HepG2 (cell line): Measurements from ENCODE around the gene KRTDAP. TPM values are rescaled to one million over a fixed set of nuclear protein-coding genes. Genes with fewer than 3 reads are reported as not detected.
A peak's percentile ranks its signal among the peaks of the same experiment; 100 is the strongest.

Source experiments
- ATAC-seq: fragments of 200-7000 bp; cut with Tn5 transposase; 3 replicates; pipeline ENCODE4 v1.9.1; 2020; ENCODE audit warnings: mild to moderate bottlenecking, moderate library complexity
- BruUV-seq: library from RNA; stranded (reverse); fragments of 400-500 nt; replicated peaks from 2 replicates; lab custom pipeline; 2021; lab: Mats Ljungman, UMichigan
- CTCF ChIA-PET: fragments of 300-600 bp; formaldehyde crosslinking; extraction: SDS; loops from one replicate; lab custom pipeline; 2021; ENCODE audit warnings: low total read pairs, inconsistent platforms, low intra/inter-chr PET ratio; lab: Yijun Ruan, JAX
- POLR2A ChIA-PET: fragments of 350-600 bp; sonication (Branson Sonifier 250); formaldehyde crosslinking; loops from one replicate; lab custom pipeline; 2020; ENCODE audit warnings: antibody characterized with exemption, inconsistent platforms; lab: Yijun Ruan, JAX
- DNase-seq: peaks from one replicate; pipeline ENCODE4 v3.0.0-alpha.2; 2015; ENCODE audit warnings: low spot score
- FAIRE-seq: peaks from 3 replicates; lab custom pipeline; 2011; peaks lifted over from hg19 to GRCh38; lab: Jason Lieb, UNC
- H2AFZ ChIP-seq: one replicate; pipeline ENCODE4 v1.6.1; 2011; ENCODE audit warnings: low read length, inconsistent platforms
- H3K27ac ChIP-seq: fragments of 300-600 bp; 3 replicates; pipeline ENCODE4 v1.8.0; 2011; ENCODE audit warnings: mixed run types, mild to moderate bottlenecking, mixed read lengths, low read length, inconsistent platforms; ENCODE audit not compliant: insufficient read depth; ENCODE audit errors: extremely low read length
- H3K27me3 ChIP-seq, 2 experiments: fragments of 200-600 bp in 1 of 2; 2 replicates in 1 of 2; 3 replicates in 1 of 2; pipeline versions ENCODE4 v1.6.0 to v1.8.0; 2011; ENCODE audit warnings: low read length in 2 of 2, mild to moderate bottlenecking in 2 of 2, moderate library complexity in 2 of 2, inconsistent platforms in 1 of 2; ENCODE audit not compliant: insufficient read depth in 2 of 2, control insufficient read depth in 1 of 2
- H3K36me3 ChIP-seq, 2 experiments: fragments of 200-600 bp in 1 of 2; replicated peaks in 1 of 2; 2 replicates in 1 of 2; 3 replicates in 1 of 2; pipeline versions ENCODE4 v1.5.1 to v1.8.0; 2011; ENCODE audit warnings: low read length in 2 of 2, inconsistent platforms in 1 of 2; ENCODE audit not compliant: insufficient read depth in 2 of 2, control insufficient read depth in 1 of 2
- H3K4me1 ChIP-seq: 2 replicates; pipeline ENCODE4 v1.5.1; 2012; ENCODE audit warnings: low read length, inconsistent platforms; ENCODE audit not compliant: insufficient read depth
- H3K4me2 ChIP-seq: 2 replicates; pipeline ENCODE4 v1.6.0; 2011; ENCODE audit warnings: low read depth, low read length, inconsistent platforms
- H3K4me3 ChIP-seq, 3 experiments: fragments of 200-600 bp in 1 of 3; sonication (generic), shearing (Covaris generic) in 1 of 3; replicated peaks in 1 of 3; 2 replicates each; pipeline ENCODE4 v1.5.1; 2011 to 2016; ENCODE audit warnings: low read length in 3 of 3, inconsistent platforms in 2 of 3, low read depth in 2 of 3, mild to moderate bottlenecking in 2 of 3, control low read depth in 1 of 3, mixed read lengths in 1 of 3; ENCODE audit not compliant: insufficient read depth in 1 of 3
- H3K79me2 ChIP-seq: one replicate; pipeline ENCODE4 v1.6.1; 2011; ENCODE audit warnings: low read length, inconsistent platforms; ENCODE audit not compliant: insufficient read depth
- H3K9ac ChIP-seq: 2 replicates; pipeline ENCODE4 v1.6.0; 2011; ENCODE audit warnings: mild to moderate bottlenecking, low read depth, low read length, inconsistent platforms; ENCODE audit not compliant: insufficient read depth
- H3K9me3 ChIP-seq: 2 replicates; pipeline ENCODE4 v1.5.1; 2012; ENCODE audit warnings: mild to moderate bottlenecking, low read length
- H4K20me1 ChIP-seq: 2 replicates; pipeline ENCODE4 v1.6.0; 2011; ENCODE audit warnings: inconsistent platforms, mild to moderate bottlenecking, low read length, moderate library complexity; ENCODE audit not compliant: insufficient read depth
- MXD4 ChIP-seq: IDR thresholded peaks from 2 replicates; pipeline ENCODE4 v1.6.1; 2016; ENCODE audit warnings: mild to moderate bottlenecking, missing biosample characterization, missing genetic modification reagents
- PHF8 ChIP-seq: sonication (generic); formaldehyde crosslinking; IDR thresholded peaks from 2 replicates; pipeline ENCODE4 v1.5.0; 2020; ENCODE audit warnings: missing genetic modification reagents
- TARDBP ChIP-seq: sonication (generic); formaldehyde crosslinking; IDR thresholded peaks from 2 replicates; pipeline ENCODE4 v1.8.0; 2022; ENCODE audit warnings: mild to moderate bottlenecking, missing genetic modification reagents
- TMF1 ChIP-seq: sonication (generic); formaldehyde crosslinking; IDR thresholded peaks from 2 replicates; pipeline ENCODE4 v1.8.1; 2022; ENCODE audit warnings: low read depth, missing genetic modification reagents
- ZNF121 ChIP-seq: sonication (generic); formaldehyde crosslinking; IDR thresholded peaks from 2 replicates; pipeline ENCODE4 v1.5.0; 2020; ENCODE audit warnings: mild to moderate bottlenecking, missing genetic modification reagents
- ZNF766 ChIP-seq: sonication (generic); formaldehyde crosslinking; IDR thresholded peaks from 2 replicates; pipeline ENCODE4 v1.5.0; 2020; ENCODE audit warnings: missing genetic modification reagents, borderline replicate concordance
- ZNF883 ChIP-seq: sonication (generic); formaldehyde crosslinking; IDR thresholded peaks from 2 replicates; pipeline ENCODE4 v1.5.1; 2020; ENCODE audit warnings: mild to moderate bottlenecking, missing genetic modification reagents; ENCODE audit errors: not compliant biosample characterization
- WGBS: methylation state at CpG from one replicate; pipeline ENCODE4 v1.1.6; 2017; ENCODE audit warnings: low lambda C conversion rate; 5-methylcytosine and 5-hydroxymethylcytosine counted together
- in situ Hi-C: cut with HindIII; loops from 2 replicates; pipeline ENCODE4 v1.10.0; 2017; ENCODE audit warnings: low pct_unique_long_range_greater_than_20kb; ENCODE audit not compliant: extremely low pct_ligation_motif_present
- intact Hi-C: fragments of 100-400 bp; cut with micrococcal nuclease; formaldehyde crosslinking; loops from one replicate; pipeline ENCODE4 v1.10.0; 2022; ENCODE audit not compliant: unreplicated experiment
- polyA plus RNA-seq, 8 experiments: library from polyadenylated mRNA; depleted of rRNA in 3 of 8; stranded (reverse) in 7 of 8; unstranded in 1 of 8; fragments of >200 nt; fragmentation: Illumina TruSeq in 4 of 8; extraction: Trizol in 4 of 8; gene quantifications; 2 replicates each; pipeline versions ENCODE4 v1.2.1 to v1.2.3, GENCODE V29; 2011 to 2016; ENCODE audit warnings: low read depth in 4 of 8, missing spikeins in 1 of 8, mixed read lengths in 1 of 8; ENCODE audit not compliant: insufficient read depth in 1 of 8
- total RNA-seq, 5 experiments: library from RNA; depleted of rRNA; stranded (reverse); fragments of >200 nt; fragmentation: Illumina TruSeq; extraction: Trizol; gene quantifications; 2 replicates each; pipeline ENCODE4 v1.2.3, GENCODE V29; 2016; ENCODE audit warnings: low read depth in 1 of 5
- TF ChIP-seq, protein P1 (sequence below): sonication (generic); formaldehyde crosslinking; IDR thresholded peaks from 2 replicates; pipeline ENCODE4 v1.5.0; 2020; ENCODE audit warnings: missing genetic modification reagents
- TF ChIP-seq, protein P2 (sequence below): sonication (generic); formaldehyde crosslinking; IDR thresholded peaks from 2 replicates; pipeline ENCODE4 v1.4.0; 2020; ENCODE audit warnings: missing genetic modification reagents

Gene KRTDAP
- total and polyA plus RNA-seq, 2 of the 13 experiments (the other 11 are each of a cell fraction or from before 2014, with no cell fraction given) = 0.86 to 1.5 TPM

DNA sequence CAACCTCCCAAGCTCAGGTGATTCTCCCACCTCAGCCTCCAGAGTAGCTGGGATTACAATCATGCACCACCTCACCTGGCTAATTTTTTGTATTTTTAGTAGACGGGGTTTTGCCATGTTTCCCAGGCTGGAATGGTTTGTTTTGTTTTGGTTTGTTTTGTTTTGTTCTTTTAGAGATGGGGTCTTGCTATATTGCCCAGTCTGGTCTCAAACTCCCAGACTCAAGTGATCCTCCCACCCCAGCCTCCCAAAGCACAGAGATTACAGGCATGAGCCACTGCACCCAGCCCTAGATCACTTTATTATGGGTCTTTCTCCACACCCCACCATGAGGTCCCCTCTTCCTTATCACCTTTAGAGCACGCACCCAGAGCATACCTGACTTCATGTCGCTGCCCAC is 8.0 kb upstream of the KRTDAP start:
- no peak overlapping the region for H2AFZ ChIP-seq
- in situ Hi-C loops (no loop called here), intact Hi-C loops (loop anchor here (10.0 kb wide), 1 partner anchor 253 kb away; the partner anchor contains the start of gene LSR)
- H3K27me3 ChIP-seq = no peaks in the 10 kb centered on the region
- no peak for FAIRE-seq
- BruUV-seq = no TSS peak
- no peak for DNase-seq
- peaks cover 0 to 10% of the 10 kb centered on the region in 2 experiments; a peak in 2 of 5 replicates for H3K36me3 ChIP-seq
- H3K9ac ChIP-seq = no peak overlapping the region
- ChIA-PET CTCF (no interaction called here), POLR2A (interaction anchor here (1.6 kb wide), 1 partner anchor 10 kb away, joined by 3 read pairs; no protein-coding TSS in a partner anchor)
- H3K27ac ChIP-seq = no peak overlapping the region
- no peak for TF ChIP-seq MXD4
- TF ChIP-seq TARDBP (CRISPR knock-in tag) = no peak
- TF ChIP-seq ZNF766 = no peak
- peak; percentile 81 for TF ChIP-seq ZNF121 (CRISPR knock-in tag)
- TF ChIP-seq, protein P1, sequence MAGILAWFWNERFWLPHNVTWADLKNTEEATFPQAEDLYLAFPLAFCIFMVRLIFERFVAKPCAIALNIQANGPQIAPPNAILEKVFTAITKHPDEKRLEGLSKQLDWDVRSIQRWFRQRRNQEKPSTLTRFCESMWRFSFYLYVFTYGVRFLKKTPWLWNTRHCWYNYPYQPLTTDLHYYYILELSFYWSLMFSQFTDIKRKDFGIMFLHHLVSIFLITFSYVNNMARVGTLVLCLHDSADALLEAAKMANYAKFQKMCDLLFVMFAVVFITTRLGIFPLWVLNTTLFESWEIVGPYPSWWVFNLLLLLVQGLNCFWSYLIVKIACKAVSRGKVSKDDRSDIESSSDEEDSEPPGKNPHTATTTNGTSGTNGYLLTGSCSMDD = no peak
- no peak for TF ChIP-seq ZNF883 (CRISPR knock-in tag)
- TF ChIP-seq, protein P2, sequence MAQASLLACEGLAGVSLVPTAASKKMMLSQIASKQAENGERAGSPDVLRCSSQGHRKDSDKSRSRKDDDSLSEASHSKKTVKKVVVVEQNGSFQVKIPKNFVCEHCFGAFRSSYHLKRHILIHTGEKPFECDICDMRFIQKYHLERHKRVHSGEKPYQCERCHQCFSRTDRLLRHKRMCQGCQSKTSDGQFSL = no peak
- TF ChIP-seq TMF1 (CRISPR knock-in tag) = no peak
- no peak for TF ChIP-seq PHF8 (CRISPR knock-in tag)
- no peaks in the 10 kb centered on the region for H3K79me2 ChIP-seq
- H3K4me2 ChIP-seq = no peak overlapping the region
- H3K9me3 ChIP-seq = no peaks in the 10 kb centered on the region
- no peak overlapping the region for H3K4me3 ChIP-seq
- no peaks in the 10 kb centered on the region for H4K20me1 ChIP-seq
- 90% methylated on average over 3 of the region's 3 CpGs for WGBS
- H3K4me1 ChIP-seq = peaks cover 15% of the 10 kb centered on the region
- no peak for ATAC-seq
